UCSD-AML1 (cell line): Measurements from ENCODE around the gene ZMYM4.

ENCODE experiments used
- DNase-seq: peaks from one replicate; lab custom pipeline; 2025; ENCODE audit not compliant: unreplicated experiment; lab: John Stamatoyannopoulos, UW

Gene ZMYM4

DNA sequence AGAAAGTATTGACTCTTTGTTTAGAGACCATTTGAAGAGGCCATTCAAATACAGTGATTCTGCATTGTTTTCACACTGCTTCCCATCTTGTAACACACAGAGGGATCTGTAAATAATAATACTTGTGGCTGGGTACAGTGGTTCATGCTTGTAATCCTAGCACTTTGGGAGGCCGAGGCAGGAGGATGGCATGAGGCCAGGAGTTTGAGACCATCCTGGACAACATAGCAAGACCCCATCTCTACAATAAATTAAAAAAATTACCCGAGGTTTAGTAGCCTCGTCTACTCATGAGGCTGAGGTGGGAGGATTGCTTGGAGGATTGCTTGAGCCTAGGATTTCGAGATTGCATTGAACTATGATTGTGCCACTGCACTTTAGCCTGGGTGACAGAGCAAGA lies 5.7 kb downstream of the ZMYM4 start:
- no peak for DNase-seq

DNA sequence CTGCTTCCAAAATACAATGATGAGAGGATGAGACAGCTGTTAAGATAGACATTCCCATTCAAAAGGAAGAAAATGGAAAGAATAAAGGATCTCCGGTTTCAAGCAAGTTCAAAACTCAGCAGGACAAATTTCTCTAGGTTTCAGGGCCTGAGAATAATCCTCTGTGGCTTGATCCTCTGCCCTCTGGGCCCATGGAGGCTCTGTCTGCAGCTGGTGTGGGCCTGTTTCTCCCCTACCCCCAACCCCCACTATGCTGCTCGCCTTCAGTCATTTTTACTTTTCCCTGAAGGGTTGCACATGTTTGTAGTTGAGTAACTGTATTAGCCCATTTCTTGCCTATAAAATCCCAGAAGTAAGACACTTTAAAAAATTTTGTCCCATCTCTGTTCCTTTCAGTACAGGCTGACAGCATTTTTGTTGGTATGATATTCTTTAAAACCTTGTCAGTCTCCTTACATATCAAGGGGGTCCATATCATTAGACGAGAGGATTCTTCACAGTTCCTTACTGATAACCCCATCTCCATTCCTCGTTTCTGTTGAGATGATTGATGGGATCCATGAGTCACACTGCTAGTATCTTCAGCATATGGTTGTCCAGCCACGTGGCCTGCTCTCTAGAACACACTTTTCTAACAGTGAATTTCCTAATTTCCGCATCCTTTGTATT lies 10.5 kb downstream of the ZMYM4 start:
- no peak for DNase-seq

DNA sequence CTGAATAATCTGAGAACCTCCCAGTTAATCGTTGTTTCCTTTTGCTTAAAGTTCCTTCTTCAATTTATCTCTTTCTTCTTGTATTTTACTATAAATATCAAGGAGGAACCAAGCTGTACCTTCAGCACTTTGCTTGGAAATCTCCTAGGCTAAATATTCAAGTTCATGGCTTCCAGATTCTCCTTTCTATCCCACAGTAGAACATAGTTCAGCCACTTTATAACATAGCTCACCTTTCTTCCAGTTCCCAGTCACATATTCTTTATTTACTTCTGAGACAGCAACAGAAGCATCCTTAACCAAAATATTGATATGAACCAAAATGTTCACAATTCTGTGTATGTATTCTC lies 11.0 kb downstream of the ZMYM4 start:
- no peak for DNase-seq

DNA sequence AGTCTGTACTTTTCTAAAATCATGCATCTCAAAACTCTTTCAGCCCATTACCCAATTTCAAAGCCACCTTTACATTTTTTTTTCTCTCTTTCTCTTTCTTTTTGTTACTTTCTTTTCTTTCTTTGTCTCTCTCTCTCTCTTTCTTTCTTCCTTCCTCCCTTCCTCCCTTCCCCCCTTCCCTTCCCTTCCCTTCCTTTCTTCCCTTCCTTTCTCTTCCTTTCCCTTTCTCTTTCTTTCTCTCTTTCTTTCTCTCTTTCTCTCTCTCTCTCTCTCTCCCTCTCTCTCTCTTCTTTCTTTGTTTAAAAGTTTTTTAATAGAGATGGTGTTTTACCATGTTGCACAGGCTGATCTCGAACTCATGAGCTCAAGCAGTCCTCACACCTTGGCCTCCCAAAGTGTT lies 11.5 kb downstream of the ZMYM4 start:
- no peak for DNase-seq

DNA sequence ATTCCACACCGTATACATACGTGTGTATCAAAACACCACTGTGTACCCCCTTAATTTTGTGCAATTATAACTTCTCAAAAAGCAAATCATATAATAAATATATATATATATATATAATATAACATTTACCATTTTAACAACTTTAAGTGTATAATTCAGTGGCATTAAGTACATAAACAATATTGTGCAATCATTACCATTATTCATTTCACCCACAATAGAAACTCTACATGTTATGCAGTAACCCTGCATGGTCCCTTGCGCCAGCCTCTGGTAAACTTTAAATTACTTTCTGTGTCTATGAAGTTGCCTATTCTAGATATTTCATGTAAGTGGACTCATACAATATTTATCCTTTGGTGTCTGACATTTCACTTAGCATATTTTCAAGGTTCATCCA lies 13.1 kb downstream of the ZMYM4 start:
- no peak for DNase-seq

DNA sequence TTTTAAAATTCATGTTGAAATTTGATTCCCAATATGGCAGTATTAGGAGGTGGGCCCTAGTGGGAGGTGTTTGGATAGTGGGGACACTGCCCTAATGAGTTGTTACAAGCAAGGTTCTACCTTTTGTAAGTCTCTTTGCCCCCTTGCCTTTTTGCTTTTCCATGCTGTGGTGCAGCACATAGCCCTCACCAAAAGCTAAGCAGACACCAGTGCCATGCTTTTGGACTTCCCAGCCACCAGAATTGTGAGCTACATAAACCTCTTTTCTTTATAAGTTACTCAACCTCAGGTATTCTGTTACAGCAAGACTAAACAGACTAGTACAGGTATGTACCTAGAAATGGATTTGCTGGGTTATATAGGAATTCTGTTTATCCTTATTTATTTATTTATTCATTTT lies 13.7 kb downstream of the ZMYM4 start:
- DNase-seq, result no peak

DNA sequence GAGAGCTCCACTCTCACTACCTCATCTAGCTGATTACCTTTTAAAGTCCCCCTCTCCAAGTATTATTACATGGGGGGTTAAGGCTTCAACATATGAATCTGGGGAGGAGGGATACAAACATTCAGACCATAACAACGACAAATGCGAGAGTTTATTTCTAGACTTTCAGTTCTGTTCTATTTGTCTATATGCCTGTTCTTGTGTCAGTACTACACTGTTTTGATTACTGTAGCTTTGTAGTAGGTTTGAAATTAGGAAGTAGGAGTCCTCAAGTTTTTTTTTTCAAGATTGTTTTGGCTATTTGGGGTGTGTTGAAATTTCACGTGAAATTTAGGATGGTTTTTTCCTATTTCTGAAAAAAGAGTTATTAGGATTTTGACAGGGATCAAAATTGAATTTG lies 16.3 kb downstream of the ZMYM4 start:
- DNase-seq, result no peak

DNA sequence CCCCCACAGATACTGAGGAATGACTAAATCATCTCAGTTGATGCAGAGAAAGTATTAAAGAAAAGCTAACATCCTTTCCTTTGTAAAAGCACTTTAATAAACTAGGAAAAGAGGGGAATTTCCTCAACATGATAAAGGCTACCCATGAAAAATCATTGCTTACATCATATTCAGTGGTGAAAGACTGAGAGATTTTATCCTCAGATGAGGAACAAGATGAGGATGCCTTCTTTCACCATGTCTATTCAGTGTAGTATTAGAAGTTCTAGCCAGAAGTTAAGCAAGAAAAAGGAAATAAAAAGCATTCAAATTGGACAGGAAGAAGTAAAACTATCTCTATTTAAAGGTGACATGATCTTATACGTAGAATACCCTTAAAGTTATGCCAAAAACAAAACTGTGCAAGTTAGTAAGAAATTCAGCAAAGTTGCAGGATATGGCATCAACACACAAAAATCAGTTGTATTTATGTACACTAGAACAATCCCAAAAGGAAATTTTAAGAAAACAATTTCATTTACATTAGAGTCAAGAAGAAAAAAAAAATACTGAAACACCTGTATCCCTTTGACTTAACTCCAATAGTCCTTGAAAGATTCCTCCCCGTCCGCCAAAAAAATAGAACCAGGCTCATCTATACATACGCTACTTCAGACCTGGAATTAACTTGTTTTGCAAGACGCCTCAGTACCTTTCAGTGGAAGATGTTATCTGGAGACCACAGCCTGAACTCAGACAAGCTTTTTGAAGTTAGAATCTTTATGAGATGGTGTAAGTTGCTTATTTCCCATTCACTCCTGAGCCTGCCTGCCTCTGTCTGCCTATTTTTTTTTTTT lies 17.5 kb downstream of the ZMYM4 start:
- DNase-seq, result no peak

DNA sequence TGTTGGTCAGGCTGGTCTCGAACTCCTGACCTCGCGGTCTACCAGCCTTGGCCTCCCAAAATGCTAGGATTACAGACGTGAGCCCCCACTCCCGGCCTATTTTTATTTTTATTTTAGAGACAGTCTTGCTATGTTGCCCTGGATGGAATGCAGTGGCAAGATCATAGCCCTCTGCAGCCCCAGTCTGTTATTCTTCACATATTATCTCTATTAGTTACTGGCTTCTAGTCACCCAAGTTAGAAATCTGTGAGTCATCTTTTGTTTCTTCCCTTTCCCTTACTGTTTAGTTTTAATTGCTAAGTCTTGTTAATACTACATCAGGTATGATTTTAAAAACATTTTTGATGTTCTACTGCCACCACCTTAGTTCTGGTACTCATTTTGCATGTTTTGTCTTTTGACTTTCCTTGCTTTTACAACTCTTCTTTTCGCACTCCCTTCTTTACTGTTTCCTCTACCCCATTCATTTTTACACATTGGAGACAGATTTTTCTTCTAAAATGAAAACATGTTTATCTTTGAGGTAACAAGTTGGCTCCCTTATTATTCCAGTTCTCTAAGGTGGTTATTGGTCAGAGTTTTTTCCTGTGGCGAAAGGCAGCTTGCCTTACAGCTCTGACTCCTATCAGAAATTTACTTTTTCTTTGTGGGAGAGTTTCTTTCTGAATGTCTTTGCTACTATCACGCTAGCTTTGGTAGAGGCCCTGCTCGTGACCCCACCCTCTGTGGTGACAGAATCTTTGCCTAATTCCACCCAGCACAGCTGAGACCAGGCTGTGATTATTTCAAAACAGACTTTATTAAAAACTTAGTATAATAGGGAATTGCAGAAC lies 19.5 kb downstream of the ZMYM4 start:
- DNase-seq, result no peak

DNA sequence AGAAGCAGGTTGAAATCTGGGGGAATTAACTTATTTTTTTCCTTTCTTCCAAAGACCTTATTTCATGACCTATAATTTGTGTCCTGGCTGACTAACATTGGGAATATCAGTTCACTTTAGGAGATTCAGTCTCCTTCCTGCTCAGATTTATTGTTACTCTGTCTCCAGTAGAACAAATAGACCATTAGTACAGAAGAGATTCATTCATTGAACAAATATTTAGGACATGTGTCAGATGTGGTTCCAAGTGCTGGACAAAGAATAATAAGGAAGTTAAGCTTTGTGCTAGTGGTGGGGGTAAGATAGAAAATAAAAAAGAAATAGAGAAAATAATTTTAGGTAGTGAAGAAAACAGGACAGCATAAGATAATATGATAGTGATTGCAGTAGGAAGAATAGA lies 20.3 kb downstream of the ZMYM4 start:
- DNase-seq, result no peak

DNA sequence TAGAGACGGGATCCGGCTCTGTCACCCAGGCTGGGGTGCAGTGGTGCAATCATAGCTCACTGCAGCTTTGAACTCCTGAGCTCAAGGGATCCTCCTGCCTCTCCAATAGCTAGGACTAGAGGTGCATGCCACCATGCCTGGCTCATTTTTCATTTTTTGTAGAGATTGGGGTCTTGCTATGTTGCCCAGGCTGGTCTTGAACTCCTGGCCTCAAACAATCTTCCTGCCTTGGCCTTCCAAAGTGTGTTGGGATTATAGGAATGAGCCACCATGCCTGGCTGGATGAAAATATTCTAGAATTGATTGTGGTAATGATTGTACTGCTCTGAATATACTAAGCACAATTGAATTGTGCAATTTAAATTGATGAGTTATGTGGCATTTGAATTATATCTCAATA lies 21.9 kb downstream of the ZMYM4 start:
- DNase-seq, result no peak

DNA sequence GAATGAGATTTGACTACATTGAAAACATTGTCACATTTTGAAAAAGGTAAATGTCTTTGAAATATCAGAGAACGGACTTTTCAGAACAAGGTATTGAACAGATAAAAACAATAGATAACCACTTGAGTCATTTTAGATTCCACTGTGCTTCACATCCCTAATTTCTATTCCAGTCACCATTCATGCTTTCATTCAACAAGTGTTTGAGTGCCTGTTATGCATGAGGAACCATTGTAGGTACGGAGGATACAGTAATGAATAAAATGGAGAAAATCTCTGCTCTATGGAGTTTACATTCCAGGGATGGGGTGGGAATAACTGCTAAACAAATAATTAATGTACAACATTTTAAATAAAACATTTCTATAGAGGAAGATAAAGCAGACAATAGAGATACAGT lies 26.3 kb downstream of the ZMYM4 start:
- no peak for DNase-seq

DNA sequence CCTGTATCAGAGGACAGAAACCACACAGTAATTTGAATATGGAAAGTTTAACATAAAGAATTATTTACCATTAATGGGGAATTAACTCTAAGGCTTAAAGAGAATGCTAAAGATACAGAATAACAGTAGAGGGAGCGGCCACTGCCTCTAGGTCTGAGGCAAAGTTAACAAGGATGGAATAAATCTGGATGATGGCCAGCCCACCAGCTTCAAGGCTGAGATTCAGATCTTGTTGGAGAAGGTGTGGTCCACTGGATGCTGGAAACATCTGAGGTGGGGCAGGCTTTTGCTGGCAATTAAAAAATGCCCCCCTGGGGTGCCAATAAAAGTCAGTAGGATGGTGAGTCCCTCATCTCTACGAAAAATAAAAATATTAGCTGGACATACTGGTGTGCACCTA lies 29.4 kb downstream of the ZMYM4 start:
- no peak for DNase-seq

DNA sequence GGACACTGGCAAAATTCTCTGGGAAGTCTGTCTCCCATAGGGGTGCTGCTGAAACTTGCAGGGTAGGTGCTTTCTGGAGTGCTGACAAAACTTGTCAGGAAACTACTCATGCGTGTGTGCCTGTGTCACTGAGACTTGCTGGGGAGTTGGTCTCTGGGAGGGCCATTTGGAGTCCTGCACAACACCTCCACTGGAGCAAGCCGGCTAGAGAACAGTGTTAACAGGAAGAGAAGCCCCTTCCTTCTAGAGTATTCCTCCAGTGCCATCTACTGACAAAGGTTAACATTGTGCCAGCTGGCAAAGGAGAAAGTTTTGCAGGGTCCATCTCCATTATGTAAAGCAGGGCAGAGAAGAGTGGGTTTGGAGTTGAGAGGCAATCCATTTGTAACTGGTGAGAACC lies 30.0 kb downstream of the ZMYM4 start:
- DNase-seq, result peak; percentile 21

DNA sequence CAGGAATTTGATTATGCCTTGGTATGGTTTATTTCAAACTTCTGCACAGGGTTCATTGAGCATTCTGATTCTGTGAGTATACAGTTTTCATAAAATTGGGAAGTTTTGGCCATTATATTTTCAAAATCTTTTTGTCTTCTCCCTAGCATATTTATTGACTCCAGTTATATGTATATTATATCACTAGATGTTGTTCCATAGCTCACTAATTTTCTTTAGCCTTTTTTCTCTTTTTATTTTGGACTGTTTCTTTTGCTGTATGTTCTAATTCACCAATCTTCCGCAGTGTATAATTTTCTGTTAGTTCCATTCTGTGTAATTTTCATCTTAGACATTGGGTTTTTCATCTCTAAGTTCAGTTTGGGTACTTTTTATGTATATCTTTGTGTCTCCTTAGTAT lies 31.9 kb downstream of the ZMYM4 start:
- DNase-seq, result no peak

DNA sequence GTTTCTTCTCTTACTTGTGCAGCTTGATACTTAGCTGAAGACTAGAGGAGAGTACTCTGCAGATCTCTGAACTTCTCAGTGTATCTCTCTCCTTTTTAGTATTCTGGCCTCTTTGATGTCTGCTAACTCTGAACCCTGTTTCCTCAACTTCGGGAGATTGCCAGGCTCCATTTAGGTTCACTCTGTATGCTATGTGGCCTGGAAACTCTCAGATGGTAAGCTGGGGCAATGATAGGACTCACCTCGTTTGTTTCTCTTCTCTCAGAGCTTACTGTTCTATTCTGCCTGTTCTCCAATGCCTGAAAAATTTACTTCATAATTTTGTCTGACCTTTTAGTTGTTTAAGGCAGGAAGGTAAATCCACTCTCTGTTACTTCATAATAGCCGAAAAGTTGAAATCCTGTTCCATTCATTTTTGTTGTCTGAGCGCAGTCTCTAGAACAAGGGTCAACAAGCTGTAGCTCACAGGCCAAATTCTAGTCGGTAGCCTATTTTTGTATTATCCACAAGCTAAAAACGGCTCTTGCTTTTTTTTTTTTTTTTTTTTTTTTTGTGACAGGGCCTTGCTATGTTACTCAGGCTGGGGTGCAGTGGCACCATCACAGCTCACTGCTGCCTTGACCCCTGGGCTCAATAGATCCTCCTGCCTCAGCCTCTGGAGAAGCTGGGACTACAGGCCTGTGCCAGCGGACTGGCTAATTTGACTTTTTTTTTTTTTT lies 33.3 kb downstream of the ZMYM4 start:
- no peak for DNase-seq

DNA sequence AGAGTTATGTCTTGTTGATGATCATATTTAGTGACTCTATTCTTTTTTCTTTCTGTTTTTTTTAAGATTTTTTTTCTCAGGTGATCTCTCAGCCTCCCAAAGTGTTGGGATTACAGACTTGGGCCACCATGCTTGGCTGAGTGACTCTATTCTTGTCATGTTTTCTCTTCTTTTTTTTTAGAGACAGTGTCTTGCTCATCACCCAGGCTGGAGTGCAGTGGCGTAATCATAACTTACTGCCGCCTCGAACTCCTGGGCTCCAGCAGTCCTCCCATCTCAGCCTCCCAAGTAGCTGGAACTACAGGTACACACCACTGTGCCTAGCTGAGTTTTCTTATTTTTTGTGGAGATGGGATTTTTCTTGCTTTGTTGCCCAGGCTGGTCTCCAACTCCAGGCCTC lies 36.9 kb downstream of the ZMYM4 start:
- no peak for DNase-seq

DNA sequence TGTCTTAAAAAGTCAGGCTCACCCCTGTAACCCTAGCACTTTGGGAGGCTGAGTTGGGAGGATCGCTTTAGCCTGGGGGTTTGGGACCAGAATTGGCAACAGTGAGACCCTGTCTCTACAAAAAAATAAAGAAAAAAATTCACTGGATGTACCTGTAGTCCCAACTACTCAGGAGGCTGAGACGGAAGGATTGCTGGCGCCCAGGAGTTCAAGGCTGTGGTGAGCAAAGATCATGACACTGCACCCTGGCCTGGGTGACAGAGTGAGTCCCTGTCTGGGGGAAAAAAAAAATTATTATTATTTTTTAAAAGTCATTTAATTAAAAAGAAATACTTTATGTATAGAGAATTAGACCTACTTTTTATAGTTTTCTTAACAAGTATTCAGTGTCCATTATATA lies 47.1 kb downstream of the ZMYM4 start:
- DNase-seq, result no peak

DNA sequence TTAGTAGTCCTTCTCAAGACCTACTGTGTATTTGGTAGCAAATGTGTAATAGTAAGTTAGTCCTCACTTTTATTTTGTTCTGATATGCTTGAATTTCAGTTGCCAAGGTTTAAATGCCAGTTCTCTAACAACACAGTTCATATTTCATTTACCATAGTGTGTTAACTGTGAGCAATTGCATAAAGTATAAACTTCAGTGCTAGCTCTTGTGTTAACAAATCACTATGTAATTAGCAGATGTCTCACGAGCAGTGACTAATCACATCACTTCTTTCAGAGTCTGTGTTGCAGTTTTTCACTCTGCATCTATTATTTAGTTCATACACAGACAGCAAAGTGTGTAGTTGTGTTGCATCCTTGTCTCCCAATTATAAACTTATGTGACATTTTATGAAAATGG lies 47.8 kb downstream of the ZMYM4 start:
- DNase-seq, result no peak

DNA sequence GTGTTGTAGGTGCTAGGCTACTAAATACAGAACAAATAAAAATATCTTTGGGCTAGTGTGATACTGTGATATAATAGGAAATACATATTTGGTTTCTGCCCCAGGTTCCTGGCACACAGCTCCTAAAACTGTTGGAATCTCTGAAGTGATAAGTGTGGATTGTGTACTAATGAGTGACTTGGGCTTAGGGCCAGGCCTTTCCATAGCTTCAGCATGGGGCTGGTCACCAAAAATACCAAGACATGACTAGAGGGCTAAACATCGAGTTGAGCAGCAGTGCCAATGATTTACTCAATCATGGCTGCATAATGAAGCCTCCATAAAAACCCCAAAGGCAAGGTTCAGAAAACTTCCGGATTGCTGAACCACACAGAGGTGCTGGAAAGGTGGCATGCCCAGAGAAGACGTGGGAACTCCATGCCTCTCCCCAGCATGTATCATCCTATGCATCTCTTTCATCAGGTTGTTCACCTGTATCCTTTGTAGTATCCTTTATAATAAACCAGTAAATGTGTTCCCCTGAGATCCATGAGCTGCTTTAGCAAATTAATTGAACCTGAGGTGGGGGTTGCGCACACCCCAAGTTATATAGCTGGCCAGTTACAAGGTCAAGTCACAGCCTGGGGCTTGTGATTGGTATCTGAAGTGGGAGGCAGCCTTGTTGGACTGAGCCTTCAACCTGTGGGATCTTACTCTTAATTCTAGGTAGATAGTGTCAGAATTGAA lies 51.6 kb downstream of the ZMYM4 start:
- DNase-seq, result no peak

DNA sequence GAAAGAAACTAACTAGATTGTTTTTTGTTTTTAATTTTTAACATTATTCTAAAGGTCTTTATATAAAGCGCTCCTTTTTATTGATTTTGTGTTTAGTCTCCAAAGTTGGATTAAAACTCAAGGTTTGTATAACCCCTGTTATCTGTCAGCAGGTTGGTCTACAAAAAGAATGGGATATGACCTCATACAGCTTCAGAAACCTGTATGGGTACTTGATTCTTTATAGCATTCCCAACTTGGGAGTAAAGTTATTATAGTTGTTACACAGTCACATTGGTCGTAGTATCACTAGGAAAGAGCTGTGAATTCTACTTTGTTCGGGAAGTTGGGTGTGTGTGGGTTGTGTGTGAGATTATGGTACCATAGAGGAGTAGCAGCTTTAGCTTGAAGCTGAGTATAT lies 52.4 kb downstream of the ZMYM4 start:
- no peak for DNase-seq
